ENCODE data around the gene IFNAR2. TPM values are rescaled to one million over a fixed set of nuclear protein-coding genes. Genes with fewer than 3 reads are reported as not detected.
"Not testable (repeated sequence)": the region's sequence is repeated elsewhere in the genome, so short reads cannot be mapped to it uniquely, and the experiment has no call there.

The IFNAR2 gene
- total RNA-seq, 2 experiments from 2014 or later: 22.1 to 93.5 TPM

DNA sequence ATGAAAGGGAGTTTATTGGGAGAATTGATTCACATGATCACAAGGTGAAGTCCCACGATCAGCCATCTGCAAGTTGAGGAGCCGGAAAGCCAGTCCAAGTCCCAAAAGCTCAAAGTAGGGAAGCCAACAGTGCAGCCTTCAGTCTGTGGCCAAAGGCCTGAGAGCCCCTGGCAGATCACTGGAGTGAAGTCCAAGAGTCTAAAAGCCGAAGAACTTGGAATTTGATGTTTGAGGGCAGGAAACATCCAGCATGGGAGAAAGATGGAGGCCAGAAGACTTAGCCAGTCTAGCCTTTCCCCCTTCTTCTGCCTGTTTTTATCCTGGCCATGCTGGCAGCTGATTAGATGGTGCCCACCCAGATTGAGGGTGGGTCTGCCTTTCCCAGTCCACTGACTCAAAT, 4.4 kb upstream of the IFNAR2 start:
- DNase-seq (ENCODE audit: low spot score); intact Hi-C loops (cut with micrococcal nuclease; ENCODE audit: unreplicated experiment); H3K4me3 ChIP-seq (ENCODE audit: low read depth, low read length, poor library complexity, severe bottlenecking); H4K20me1 ChIP-seq (ENCODE audit: insufficient read depth, low read length); CTCF ChIA-PET (ENCODE audit: unreplicated experiment); H3K27ac ChIP-seq (ENCODE audit: low read depth, low read length, poor library complexity, severe bottlenecking); H3K36me3 ChIP-seq (ENCODE audit: insufficient read depth, low read length); H3K4me2 ChIP-seq (ENCODE audit: low read length); H3K9me2 ChIP-seq (ENCODE audit: insufficient read depth, low read length); H2AFZ ChIP-seq (ENCODE audit: low read length); BruUV-seq (replicated peaks): not testable (repeated sequence)
- POLR2A ChIA-PET: interaction anchor here (1.3 kb wide), 1 partner anchor 12 kb away, joined by 3 read pairs; no protein-coding TSS in a partner anchor
- peaks cover 12% of the 10 kb centered on the region for H3K4me1 ChIP-seq (ENCODE audit: insufficient read depth, low read length, poor library complexity, severe bottlenecking)
- peaks cover 15% of the 10 kb centered on the region; the same call in 1 of the 2 replicates for H3K9me3 ChIP-seq (ENCODE audit: low read length)
- peaks cover 11% of the 10 kb centered on the region; the same call in 1 of the 2 replicates for H3K79me2 ChIP-seq (ENCODE audit: insufficient read depth, low read depth, low read length)

DNA sequence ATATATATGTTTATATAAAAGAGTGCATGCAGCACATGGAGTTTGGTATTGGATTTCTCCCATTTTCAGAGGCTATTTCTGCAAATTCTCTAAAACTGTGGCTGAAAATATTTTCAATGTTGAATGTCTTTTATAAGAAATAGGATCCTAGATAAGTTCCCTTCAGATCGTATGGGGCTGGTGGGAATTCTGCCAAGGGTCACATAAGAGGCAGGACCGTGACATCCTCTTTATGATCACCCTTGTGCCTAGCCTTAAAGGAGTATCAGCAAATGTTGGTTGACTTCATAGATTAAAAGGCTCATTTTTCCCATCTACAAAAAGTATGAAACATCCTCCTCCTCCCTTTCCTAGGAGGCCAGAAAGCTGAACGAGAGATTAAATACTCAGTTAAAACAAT, 1.3 kb upstream of the IFNAR2 start:
- Histone ChIP-seq H3K4me2 (ENCODE audit: low read length) (no peak overlapping the region), H3K9me3 (ENCODE audit: low read length) (no peaks in the 10 kb centered on the region), H3K4me3 (ENCODE audit: low read depth, low read length, poor library complexity, severe bottlenecking) (no peak overlapping the region), H3K27ac (ENCODE audit: low read depth, low read length, poor library complexity, severe bottlenecking) (no peak overlapping the region), H3K36me3 (ENCODE audit: insufficient read depth, low read length) (peaks cover 29% of the 10 kb centered on the region), H3K79me2 (ENCODE audit: insufficient read depth, low read depth, low read length) (peaks cover 42% of the 10 kb centered on the region), H3K4me1 (ENCODE audit: insufficient read depth, low read length, poor library complexity, severe bottlenecking) (peaks cover 31% of the 10 kb centered on the region), H3K9me2 (ENCODE audit: insufficient read depth, low read length) (no peaks in the 10 kb centered on the region), H4K20me1 (ENCODE audit: insufficient read depth, low read length) (peaks cover 10% of the 10 kb centered on the region; the same call in 1 of the 2 replicates), H2AFZ (ENCODE audit: low read length) (no peak overlapping the region; the same call in 1 of the 2 replicates)
- POLR2A ChIA-PET: interaction anchor here (0.6 to 1.9 kb wide), 9 partner anchors 9 to 112 kb away, joined by 3 to 11 read pairs (median 5); no protein-coding TSS in a partner anchor
- no TSS peak for BruUV-seq (replicated peaks)
- CTCF ChIA-PET (ENCODE audit: unreplicated experiment): no interaction called here
- DNase-seq (ENCODE audit: low spot score): no peak
- TF ChIP-seq, protein P1, sequence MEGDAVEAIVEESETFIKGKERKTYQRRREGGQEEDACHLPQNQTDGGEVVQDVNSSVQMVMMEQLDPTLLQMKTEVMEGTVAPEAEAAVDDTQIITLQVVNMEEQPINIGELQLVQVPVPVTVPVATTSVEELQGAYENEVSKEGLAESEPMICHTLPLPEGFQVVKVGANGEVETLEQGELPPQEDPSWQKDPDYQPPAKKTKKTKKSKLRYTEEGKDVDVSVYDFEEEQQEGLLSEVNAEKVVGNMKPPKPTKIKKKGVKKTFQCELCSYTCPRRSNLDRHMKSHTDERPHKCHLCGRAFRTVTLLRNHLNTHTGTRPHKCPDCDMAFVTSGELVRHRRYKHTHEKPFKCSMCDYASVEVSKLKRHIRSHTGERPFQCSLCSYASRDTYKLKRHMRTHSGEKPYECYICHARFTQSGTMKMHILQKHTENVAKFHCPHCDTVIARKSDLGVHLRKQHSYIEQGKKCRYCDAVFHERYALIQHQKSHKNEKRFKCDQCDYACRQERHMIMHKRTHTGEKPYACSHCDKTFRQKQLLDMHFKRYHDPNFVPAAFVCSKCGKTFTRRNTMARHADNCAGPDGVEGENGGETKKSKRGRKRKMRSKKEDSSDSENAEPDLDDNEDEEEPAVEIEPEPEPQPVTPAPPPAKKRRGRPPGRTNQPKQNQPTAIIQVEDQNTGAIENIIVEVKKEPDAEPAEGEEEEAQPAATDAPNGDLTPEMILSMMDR (conservative IDR thresholded peaks at IDR 0.05; ENCODE audit: low read length): no peak
- no peak for TF ChIP-seq EZH2phosphoT487 (IDR thresholded peaks at IDR 0.05; ENCODE audit: borderline replicate concordance, low read depth, low read length)
- intact Hi-C loops (cut with micrococcal nuclease; ENCODE audit: unreplicated experiment): no loop called here

DNA sequence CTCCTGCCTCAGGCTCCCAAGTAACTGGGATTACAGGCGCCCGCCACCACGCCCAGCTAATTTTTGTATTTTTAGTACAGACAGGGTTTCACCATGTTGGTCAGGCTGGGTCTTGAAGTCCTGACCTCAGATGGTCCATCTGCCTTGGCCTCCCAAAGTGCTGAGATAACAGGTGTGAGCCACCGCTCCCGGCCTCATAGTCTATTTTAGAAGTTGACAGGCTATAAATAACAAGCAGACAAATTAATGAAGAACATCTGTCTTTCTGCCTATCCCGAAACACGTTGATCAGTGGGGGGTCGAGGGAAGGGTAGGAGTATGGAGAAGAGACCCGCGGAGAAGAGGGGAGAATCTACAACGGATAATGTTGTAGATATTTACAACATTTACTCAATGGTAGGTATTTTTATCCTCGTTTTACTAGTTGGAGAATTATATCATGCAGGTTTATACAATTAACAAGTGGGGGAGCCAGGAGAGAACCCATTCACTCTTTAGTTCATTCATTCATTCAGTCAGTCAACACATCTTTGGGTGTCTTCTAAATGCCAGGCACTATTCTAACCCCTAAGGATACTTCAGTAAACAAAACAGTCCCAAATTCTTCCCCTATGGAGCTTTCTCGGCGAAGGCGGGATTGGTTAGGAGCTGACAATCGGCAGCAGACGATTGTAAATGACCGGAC, 497 bp upstream of the IFNAR2 start:
- Histone ChIP-seq H3K36me3 (ENCODE audit: insufficient read depth, low read length) (peaks cover 37% of the 10 kb centered on the region), H3K4me1 (ENCODE audit: insufficient read depth, low read length, poor library complexity, severe bottlenecking) (peaks cover 39% of the 10 kb centered on the region), H3K27ac (ENCODE audit: low read depth, low read length, poor library complexity, severe bottlenecking) (peak overlapping the region; percentile 29), H2AFZ (ENCODE audit: low read length) (peak overlapping the region; percentile 83; the same call in 1 of the 2 replicates), H3K4me2 (ENCODE audit: low read length) (peak overlapping the region; percentile 85), H4K20me1 (ENCODE audit: insufficient read depth, low read length) (peaks cover 10% of the 10 kb centered on the region; the same call in 1 of the 2 replicates), H3K9me2 (ENCODE audit: insufficient read depth, low read length) (no peaks in the 10 kb centered on the region), H3K9me3 (ENCODE audit: low read length) (no peaks in the 10 kb centered on the region), H3K4me3 (ENCODE audit: low read depth, low read length, poor library complexity, severe bottlenecking) (peak overlapping the region; percentile 86), H3K79me2 (ENCODE audit: insufficient read depth, low read depth, low read length) (peaks cover 50% of the 10 kb centered on the region)
- ChIA-PET POLR2A (interaction anchor here (0.6 to 1.2 kb wide), 5 partner anchors 10 to 111 kb away, joined by 3 to 11 read pairs (median 3); no protein-coding TSS in a partner anchor), CTCF (ENCODE audit: unreplicated experiment) (no interaction called here)
- intact Hi-C loops (cut with micrococcal nuclease; ENCODE audit: unreplicated experiment): no loop called here
- no peak for DNase-seq (ENCODE audit: low spot score)
- TF ChIP-seq, protein P1 (conservative IDR thresholded peaks at IDR 0.05; ENCODE audit: low read length): no peak
- TF ChIP-seq EZH2phosphoT487 (IDR thresholded peaks at IDR 0.05; ENCODE audit: borderline replicate concordance, low read depth, low read length): no peak
- BruUV-seq (replicated peaks): no TSS peak

All from OCI-LY7 (cell line).